ENCODE results near the gene SMIM34.

The SMIM34 gene

GRCh38 chr21:34372321-34372720 lies 51.4 kb downstream of the SMIM34 start:
- no peak for DNase-seq

GRCh38 chr21:34369741-34370140 lies 54.0 kb downstream of the SMIM34 start:
- no peak for DNase-seq
